ENCODE measurements around the gene ENDOD1.

ENDOD1 gene

DNA sequence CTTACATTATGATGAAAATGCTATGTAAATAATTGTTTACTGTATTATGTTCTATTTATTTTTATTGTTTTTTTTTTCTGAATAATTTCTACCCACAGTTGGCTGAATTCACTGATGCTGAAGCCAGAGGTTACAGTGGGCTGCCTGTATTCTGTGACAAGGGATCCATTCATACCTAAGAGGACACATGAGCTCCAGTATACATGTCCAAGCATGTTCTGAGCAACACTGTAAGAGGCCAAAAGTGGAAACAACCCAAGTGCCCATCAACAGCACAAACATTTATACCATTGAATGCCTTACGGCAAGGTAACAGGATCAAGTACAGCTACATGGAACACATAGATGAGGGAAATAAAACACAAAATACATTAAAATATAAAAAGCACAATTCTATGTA is 24.3 kb upstream of the ENDOD1 start:
- DNase-seq (ENCODE audit: low spot score in 2 of 2) (no peak), ATAC-seq (replicated peaks; ENCODE audit: extremely low read depth, poor library complexity, severe bottlenecking) (no peak)
- H3K27ac Mint-ChIP-seq (ENCODE audit: low read depth), result no peak overlapping the region
- H3K9me3 Mint-ChIP-seq, result no peaks in the 10 kb centered on the region
- peaks cover 11% of the 10 kb centered on the region for H3K36me3 Mint-ChIP-seq (ENCODE audit: insufficient read depth)
- peaks cover 23% of the 10 kb centered on the region for H3K4me1 Mint-ChIP-seq
- H3K4me3 Mint-ChIP-seq, result no peak overlapping the region
- H3K27me3 Mint-ChIP-seq, result peaks cover 11% of the 10 kb centered on the region

GRCh38 chr11:95066716-95067038 is 23.0 kb upstream of the ENDOD1 start, which contains the start of gene SRSF8:
Gene SRSF8, plus strand, starts transcription at chr11:95066919. Its CDS starts 308 bp downstream, at chr11:95067227.
- peaks cover 13% of the 10 kb centered on the region for H3K36me3 Mint-ChIP-seq (ENCODE audit: insufficient read depth)
- ATAC-seq (replicated peaks; ENCODE audit: extremely low read depth, poor library complexity, severe bottlenecking) (peak; percentile 13), DNase-seq (ENCODE audit: low spot score in 2 of 2) (no peak)
- H3K4me1 Mint-ChIP-seq, result peaks cover 29% of the 10 kb centered on the region
- H3K9me3 Mint-ChIP-seq, result no peaks in the 10 kb centered on the region
- peak within 1 kb of the TSS; percentile 96 for H3K27ac Mint-ChIP-seq (ENCODE audit: low read depth)
- H3K27me3 Mint-ChIP-seq, result no peaks in the 10 kb centered on the region
- H3K4me3 Mint-ChIP-seq, result peak within 1 kb of the TSS; percentile 97

DNA sequence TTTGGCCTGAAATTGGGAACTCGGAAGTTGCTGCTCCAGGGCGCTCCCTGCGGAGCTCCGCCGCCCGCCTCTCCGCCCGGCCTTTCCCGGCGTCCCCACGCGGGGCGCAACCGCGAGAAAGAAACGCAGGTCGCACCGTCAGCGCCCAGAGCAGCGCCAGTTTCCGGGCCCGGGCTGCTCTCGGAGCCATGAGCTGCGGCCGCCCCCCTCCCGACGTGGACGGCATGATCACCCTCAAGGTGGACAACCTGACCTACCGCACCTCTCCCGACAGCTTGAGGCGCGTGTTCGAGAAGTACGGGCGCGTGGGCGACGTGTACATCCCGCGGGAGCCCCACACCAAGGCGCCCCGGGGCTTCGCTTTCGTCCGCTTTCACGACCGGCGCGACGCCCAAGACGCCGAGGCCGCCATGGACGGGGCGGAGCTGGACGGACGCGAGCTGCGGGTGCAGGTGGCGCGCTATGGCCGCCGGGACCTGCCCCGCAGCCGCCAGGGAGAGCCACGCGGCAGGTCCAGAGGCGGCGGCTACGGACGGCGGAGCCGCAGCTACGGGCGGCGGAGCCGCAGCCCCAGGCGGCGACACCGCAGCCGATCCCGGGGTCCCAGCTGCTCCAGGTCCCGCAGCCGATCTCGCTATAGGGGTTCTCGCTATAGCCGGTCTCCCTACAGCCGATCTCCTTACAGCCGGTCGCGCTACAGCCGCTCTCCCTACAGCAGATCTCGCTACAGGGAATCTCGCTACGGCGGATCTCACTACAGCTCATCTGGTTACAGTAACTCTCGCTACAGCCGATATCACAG is 22.4 kb upstream of the ENDOD1 start:
- peak; percentile 55 to 59 for DNase-seq (ENCODE audit: low spot score in 2 of 2)
- H3K4me1 Mint-ChIP-seq, result peaks cover 29% of the 10 kb centered on the region
- H3K27me3 Mint-ChIP-seq, result no peaks in the 10 kb centered on the region
- peak overlapping the region; percentile 97 for H3K4me3 Mint-ChIP-seq
- H3K9me3 Mint-ChIP-seq, result no peaks in the 10 kb centered on the region
- peaks cover 13% of the 10 kb centered on the region for H3K36me3 Mint-ChIP-seq (ENCODE audit: insufficient read depth)
- ATAC-seq (replicated peaks; ENCODE audit: extremely low read depth, poor library complexity, severe bottlenecking), result peak; percentile 59
- H3K27ac Mint-ChIP-seq (ENCODE audit: low read depth), result peak overlapping the region; percentile 96

GRCh38 chr11:95067841-95068219 is 21.8 kb upstream of the ENDOD1 start:
- Mint-ChIP-seq H3K36me3 (ENCODE audit: insufficient read depth) (peaks cover 13% of the 10 kb centered on the region), H3K4me1 (peaks cover 31% of the 10 kb centered on the region), H3K27ac (ENCODE audit: low read depth) (peak overlapping the region; percentile 96), H3K9me3 (no peaks in the 10 kb centered on the region), H3K4me3 (peak overlapping the region; percentile 97), H3K27me3 (no peaks in the 10 kb centered on the region)
- ATAC-seq (replicated peaks; ENCODE audit: extremely low read depth, poor library complexity, severe bottlenecking) (no peak), DNase-seq (ENCODE audit: low spot score in 2 of 2) (peak in 1 of 2 donors; percentile 25)

GRCh38 chr11:95068549-95068948 is 21.1 kb upstream of the ENDOD1 start:
- DNase-seq (ENCODE audit: low spot score in 2 of 2), result peak; percentile 35 to 70
- Mint-ChIP-seq H3K27me3 (no peaks in the 10 kb centered on the region), H3K36me3 (ENCODE audit: insufficient read depth) (peaks cover 13% of the 10 kb centered on the region), H3K27ac (ENCODE audit: low read depth) (peak overlapping the region; percentile 96), H3K9me3 (no peaks in the 10 kb centered on the region), H3K4me1 (peaks cover 35% of the 10 kb centered on the region), H3K4me3 (peak overlapping the region; percentile 97)
- ATAC-seq (replicated peaks; ENCODE audit: extremely low read depth, poor library complexity, severe bottlenecking), result peak; percentile 80

GRCh38 chr11:95070471-95070870 is 19.2 kb upstream of the ENDOD1 start:
- ATAC-seq (replicated peaks; ENCODE audit: extremely low read depth, poor library complexity, severe bottlenecking) (no peak), DNase-seq (ENCODE audit: low spot score in 2 of 2) (no peak)
- Mint-ChIP-seq H3K4me3 (peak overlapping the region; percentile 14), H3K9me3 (no peaks in the 10 kb centered on the region), H3K36me3 (ENCODE audit: insufficient read depth) (peaks cover 13% of the 10 kb centered on the region), H3K4me1 (peaks cover 35% of the 10 kb centered on the region), H3K27ac (ENCODE audit: low read depth) (no peak overlapping the region), H3K27me3 (no peaks in the 10 kb centered on the region)

DNA sequence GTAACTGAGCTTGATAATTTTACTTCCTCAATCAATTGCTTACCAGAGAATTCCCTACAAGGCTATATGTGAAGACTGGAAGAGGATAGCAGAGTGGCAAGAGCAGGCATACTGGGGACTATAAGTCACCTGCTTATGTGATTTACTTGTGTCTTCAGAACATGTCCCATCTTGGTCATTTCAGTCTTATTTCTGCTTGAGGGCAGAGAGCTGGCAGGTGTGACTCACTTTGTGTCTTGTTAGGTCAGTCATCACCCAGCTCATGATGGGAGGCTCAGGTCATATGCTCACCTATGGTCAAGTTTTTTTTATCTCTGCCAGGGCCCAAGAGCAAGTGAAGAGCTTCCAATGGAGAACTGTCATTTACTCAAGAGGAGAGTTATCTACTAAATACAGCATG is 16.7 kb upstream of the ENDOD1 start:
- H3K9me3 Mint-ChIP-seq, result no peaks in the 10 kb centered on the region
- no peaks in the 10 kb centered on the region for H3K27me3 Mint-ChIP-seq
- peaks cover 30% of the 10 kb centered on the region for H3K4me1 Mint-ChIP-seq
- H3K4me3 Mint-ChIP-seq, result no peak overlapping the region
- H3K36me3 Mint-ChIP-seq (ENCODE audit: insufficient read depth), result peaks cover 7% of the 10 kb centered on the region
- DNase-seq (ENCODE audit: low spot score in 2 of 2) (no peak), ATAC-seq (replicated peaks; ENCODE audit: extremely low read depth, poor library complexity, severe bottlenecking) (no peak)
- H3K27ac Mint-ChIP-seq (ENCODE audit: low read depth), result no peak overlapping the region

DNA sequence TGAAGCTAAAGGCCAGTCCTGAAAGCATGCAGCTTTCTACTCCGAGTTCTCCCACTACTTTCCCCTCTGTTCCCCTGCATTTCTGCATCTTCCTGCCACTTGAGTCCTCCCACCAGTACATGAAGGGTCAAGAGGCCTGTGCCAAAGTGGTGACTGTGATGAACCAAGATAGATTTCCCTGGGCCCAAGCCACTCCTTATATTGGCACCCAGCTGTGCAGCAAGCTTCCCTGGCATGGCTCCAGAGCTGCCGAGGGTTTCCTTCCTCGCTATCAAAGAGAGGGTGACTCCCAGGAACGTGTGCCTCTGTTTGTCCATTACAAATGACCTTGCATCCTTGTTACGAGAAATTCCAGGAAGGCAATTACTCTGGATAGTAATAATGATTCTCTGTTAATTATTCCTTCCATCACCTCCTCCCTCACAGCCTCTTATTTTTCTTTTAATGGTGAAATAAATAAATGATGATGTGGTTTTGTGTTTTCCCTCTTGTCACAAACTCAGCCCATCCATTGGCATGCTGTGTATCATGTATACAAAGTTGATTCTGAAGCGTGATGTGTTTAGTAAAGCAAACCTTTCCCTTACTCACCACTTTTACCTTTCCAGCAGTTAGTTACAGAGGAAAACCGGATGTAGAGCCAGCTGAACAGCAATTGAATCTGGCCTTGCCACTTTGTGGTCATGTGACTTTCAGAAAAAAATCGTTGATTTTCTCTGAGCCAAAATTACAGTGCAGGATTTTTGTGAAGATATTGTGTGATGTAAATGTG is 14.7 kb upstream of the ENDOD1 start:
- ATAC-seq (replicated peaks; ENCODE audit: extremely low read depth, poor library complexity, severe bottlenecking), result no peak
- Mint-ChIP-seq H3K4me3 (no peak overlapping the region), H3K36me3 (ENCODE audit: insufficient read depth) (peaks cover 2% of the 10 kb centered on the region), H3K27me3 (no peaks in the 10 kb centered on the region), H3K9me3 (no peaks in the 10 kb centered on the region), H3K27ac (ENCODE audit: low read depth) (no peak overlapping the region), H3K4me1 (peaks cover 15% of the 10 kb centered on the region)
- no peak for DNase-seq (ENCODE audit: low spot score in 2 of 2)

GRCh38 chr11:95076416-95076815 is 13.2 kb upstream of the ENDOD1 start:
- H3K27me3 Mint-ChIP-seq, result no peaks in the 10 kb centered on the region
- H3K27ac Mint-ChIP-seq (ENCODE audit: low read depth), result no peak overlapping the region
- H3K4me3 Mint-ChIP-seq, result no peak overlapping the region
- DNase-seq (ENCODE audit: low spot score in 2 of 2) (no peak), ATAC-seq (replicated peaks; ENCODE audit: extremely low read depth, poor library complexity, severe bottlenecking) (no peak)
- no peaks in the 10 kb centered on the region for H3K36me3 Mint-ChIP-seq (ENCODE audit: insufficient read depth)
- H3K4me1 Mint-ChIP-seq, result peaks cover 5% of the 10 kb centered on the region
- H3K9me3 Mint-ChIP-seq, result no peaks in the 10 kb centered on the region

GRCh38 chr11:95076981-95077380 is 12.7 kb upstream of the ENDOD1 start:
- H3K27ac Mint-ChIP-seq (ENCODE audit: low read depth), result no peak overlapping the region
- no peaks in the 10 kb centered on the region for H3K36me3 Mint-ChIP-seq (ENCODE audit: insufficient read depth)
- ATAC-seq (replicated peaks; ENCODE audit: extremely low read depth, poor library complexity, severe bottlenecking) (no peak), DNase-seq (ENCODE audit: low spot score in 2 of 2) (no peak)
- no peak overlapping the region for H3K4me3 Mint-ChIP-seq
- peaks cover 5% of the 10 kb centered on the region for H3K4me1 Mint-ChIP-seq
- H3K9me3 Mint-ChIP-seq, result no peaks in the 10 kb centered on the region
- no peaks in the 10 kb centered on the region for H3K27me3 Mint-ChIP-seq

- H3K27ac Mint-ChIP-seq (ENCODE audit: low read depth), result no peak overlapping the region
- H3K27me3 Mint-ChIP-seq, result no peaks in the 10 kb centered on the region
- no peaks in the 10 kb centered on the region for H3K9me3 Mint-ChIP-seq
- no peak for DNase-seq (ENCODE audit: low spot score in 2 of 2)
- no peaks in the 10 kb centered on the region for H3K4me1 Mint-ChIP-seq
- no peak for ATAC-seq (replicated peaks; ENCODE audit: extremely low read depth, poor library complexity, severe bottlenecking)
- H3K36me3 Mint-ChIP-seq (ENCODE audit: insufficient read depth), result no peaks in the 10 kb centered on the region
- no peak overlapping the region for H3K4me3 Mint-ChIP-seq
These were observed 11.1 kb upstream of the ENDOD1 start for GRCh38 chr11:95078526-95078925.

- H3K4me1 Mint-ChIP-seq, result no peaks in the 10 kb centered on the region
- no peak overlapping the region for H3K27ac Mint-ChIP-seq (ENCODE audit: low read depth)
- ATAC-seq (replicated peaks; ENCODE audit: extremely low read depth, poor library complexity, severe bottlenecking), result no peak
- no peaks in the 10 kb centered on the region for H3K27me3 Mint-ChIP-seq
- DNase-seq (ENCODE audit: low spot score in 2 of 2), result no peak
- no peaks in the 10 kb centered on the region for H3K9me3 Mint-ChIP-seq
- H3K4me3 Mint-ChIP-seq, result no peak overlapping the region
- no peaks in the 10 kb centered on the region for H3K36me3 Mint-ChIP-seq (ENCODE audit: insufficient read depth)
These were observed 8.6 kb upstream of the ENDOD1 start for GRCh38 chr11:95081010-95081409.

DNA sequence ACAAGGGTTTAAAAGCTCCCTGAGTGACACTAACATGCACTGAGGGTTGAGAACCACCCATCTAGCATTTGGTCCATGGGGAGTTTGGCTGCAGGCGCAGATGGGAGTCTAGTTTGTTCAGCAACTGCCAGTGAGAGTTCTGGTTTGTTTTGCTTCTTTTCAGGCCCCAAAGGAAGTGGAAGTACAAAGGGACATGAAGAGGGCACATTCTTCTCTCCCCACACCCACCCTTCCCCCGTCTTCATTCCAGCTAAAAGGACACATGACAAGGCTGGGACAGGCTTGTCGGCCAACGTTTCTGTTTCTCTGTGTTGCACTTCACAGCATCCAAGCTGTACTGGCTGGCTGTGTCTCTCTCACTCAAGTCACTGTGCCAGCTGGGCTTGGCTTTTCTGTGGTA is 8.2 kb upstream of the ENDOD1 start:
- Mint-ChIP-seq H3K9me3 (no peaks in the 10 kb centered on the region), H3K4me1 (no peaks in the 10 kb centered on the region), H3K4me3 (no peak overlapping the region), H3K27ac (ENCODE audit: low read depth) (no peak overlapping the region), H3K27me3 (no peaks in the 10 kb centered on the region), H3K36me3 (ENCODE audit: insufficient read depth) (no peaks in the 10 kb centered on the region)
- ATAC-seq (replicated peaks; ENCODE audit: extremely low read depth, poor library complexity, severe bottlenecking), result no peak
- DNase-seq (ENCODE audit: low spot score in 2 of 2), result no peak

All from central memory CD8-positive, alpha-beta T cell (primary cell).